MM.1S (cell line): ENCODE data around the gene MVP.
A peak's percentile ranks its signal among the peaks of the same experiment; 100 is the strongest.
"Not testable (repeated sequence)": the region's sequence is repeated elsewhere in the genome, so short reads cannot be mapped to it uniquely, and the experiment has no call there.

Experiments used
- DNase-seq: peaks from one replicate; pipeline ENCODE4 v3.0.0-alpha.2; 2015
- H2AFZ ChIP-seq: fragments of 300-600 bp; sonication (generic); 2 replicates; pipeline ENCODE4 v1.6.0; 2016; ENCODE audit warnings: antibody characterized with exemption, low read length
- H3F3A ChIP-seq: fragments of 300-600 bp; sonication (generic); 2 replicates; pipeline ENCODE4 v1.6.1; 2016; ENCODE audit warnings: mild to moderate bottlenecking, antibody characterized with exemption, low read length, moderate library complexity, mixed read lengths; ENCODE audit not compliant: insufficient read depth
- H3K27ac ChIP-seq: fragments of 300-600 bp; sonication (generic); 2 replicates; pipeline ENCODE4 v1.5.1; 2016; ENCODE audit warnings: mild to moderate bottlenecking, low read length
- H3K27me3 ChIP-seq: fragments of 300-600 bp; sonication (generic); replicated peaks from 2 replicates; pipeline ENCODE4 v1.6.0; 2016; ENCODE audit warnings: low read length; ENCODE audit not compliant: insufficient read depth
- H3K36me3 ChIP-seq: fragments of 300-600 bp; sonication (generic); replicated peaks from 2 replicates; pipeline ENCODE4 v1.6.1; 2016; ENCODE audit warnings: mild to moderate bottlenecking, low read length, mixed read lengths; ENCODE audit not compliant: insufficient read depth
- H3K4me1 ChIP-seq: fragments of 300-600 bp; sonication (generic); 2 replicates; pipeline ENCODE4 v1.6.1; 2016; ENCODE audit warnings: low read length, mixed read lengths
- H3K4me2 ChIP-seq: fragments of 300-600 bp; sonication (generic); 2 replicates; pipeline ENCODE4 v1.6.0; 2016; ENCODE audit warnings: low read depth, low read length
- H3K4me3 ChIP-seq: fragments of 300-600 bp; sonication (generic); 2 replicates; pipeline ENCODE4 v1.5.1; 2016; ENCODE audit warnings: low read length, mixed read lengths
- H3K79me2 ChIP-seq: fragments of 300-600 bp; sonication (generic); 2 replicates; pipeline ENCODE4 v1.6.1; 2016; ENCODE audit warnings: mixed run types, low read length, mixed read lengths
- H3K9ac ChIP-seq: fragments of 300-600 bp; sonication (generic); 2 replicates; pipeline ENCODE4 v1.6.1; 2016; ENCODE audit warnings: low read length, mixed read lengths
- H3K9me2 ChIP-seq: fragments of 300-600 bp; sonication (generic); replicated peaks from 2 replicates; pipeline ENCODE4 v1.6.1; 2016; ENCODE audit warnings: mild to moderate bottlenecking, low read length, mixed read lengths; ENCODE audit not compliant: insufficient read depth
- H3K9me3 ChIP-seq: fragments of 300-600 bp; sonication (generic); replicated peaks from 2 replicates; pipeline ENCODE4 v1.6.1; 2016; ENCODE audit warnings: mild to moderate bottlenecking, low read length, mixed read lengths; ENCODE audit not compliant: insufficient read depth
- H4K20me1 ChIP-seq: fragments of 300-600 bp; sonication (generic); 2 replicates; pipeline ENCODE4 v1.6.1; 2016; ENCODE audit warnings: mild to moderate bottlenecking, low read length, moderate library complexity, mixed read lengths; ENCODE audit not compliant: insufficient read depth
- CTCF ChIP-seq: fragments of 300-600 bp; sonication (generic); IDR thresholded peaks from 2 replicates; pipeline ENCODE4 v1.5.1; 2016; ENCODE audit warnings: antibody characterized with exemption, low read length, mixed read lengths
- EZH2 ChIP-seq: fragments of 300-600 bp; sonication (generic); optimal IDR thresholded peaks from 2 replicates; pipeline ENCODE3; 2017; ENCODE audit warnings: low read depth, mild to moderate bottlenecking, antibody characterized with exemption, low read length, mixed read lengths
- EZH2phosphoT487 ChIP-seq: fragments of 300-600 bp; sonication (generic); IDR thresholded peaks from 2 replicates; pipeline ENCODE4 v1.6.1; 2018; ENCODE audit warnings: antibody characterized with exemption, low read length

MVP gene

GRCh38 chr16:29784901-29785500 is 35.3 kb upstream of the MVP start:
- Histone ChIP-seq H3K36me3 (no peaks in the 10 kb centered on the region), H3K9me3 (no peaks in the 10 kb centered on the region), H3K4me1 (peaks cover 4% of the 10 kb centered on the region; the same call in 1 of the 2 replicates), H4K20me1 (no peaks in the 10 kb centered on the region), H3K9ac (no peak overlapping the region), H3F3A (peaks cover 5% of the 10 kb centered on the region), H3K9me2 (no peaks in the 10 kb centered on the region), H2AFZ (peak overlapping the region; percentile 57), H3K27me3 (no peaks in the 10 kb centered on the region), H3K79me2 (0 out of 2 replicates have a peak, but pooled peaks cover 2% of the 10 kb centered on the region), H3K4me3 (0 out of 2 replicates have a peak overlapping the region, but pooled peaks have one; percentile 7), H3K27ac (no peak overlapping the region), H3K4me2 (peak overlapping the region; percentile 24; the same call in 1 of the 2 replicates)
- DNase-seq, result peak; percentile 27
- TF ChIP-seq EZH2phosphoT487 (no peak), EZH2 (no peak), CTCF (peak; percentile 60)

- not testable (repeated sequence) for H3F3A ChIP-seq, H3K9me2 ChIP-seq, H3K9ac ChIP-seq, H2AFZ ChIP-seq, H3K27ac ChIP-seq, H3K27me3 ChIP-seq, H3K4me3 ChIP-seq, H4K20me1 ChIP-seq, H3K36me3 ChIP-seq, DNase-seq, H3K9me3 ChIP-seq, H3K4me2 ChIP-seq
- Histone ChIP-seq H3K4me1 (peaks cover 12% of the 10 kb centered on the region), H3K79me2 (peaks cover 19% of the 10 kb centered on the region)
These were observed 33.1 kb upstream of the MVP start for GRCh38 chr16:29787155-29787554.

GRCh38 chr16:29789775-29790182 is 30.5 kb upstream of the MVP start:
- Histone ChIP-seq H3K9ac (peak overlapping the region; percentile 88), H3K27me3 (no peaks in the 10 kb centered on the region), H3K9me3 (no peaks in the 10 kb centered on the region), H4K20me1 (no peaks in the 10 kb centered on the region), H3K27ac (peak overlapping the region; percentile 74; the same call in 1 of the 2 replicates), H3K4me1 (peaks cover 19% of the 10 kb centered on the region), H3K9me2 (no peaks in the 10 kb centered on the region), H3K4me2 (peak overlapping the region; percentile 98), H3F3A (peaks cover 5% of the 10 kb centered on the region), H2AFZ (peak overlapping the region; percentile 98), H3K79me2 (peaks cover 45% of the 10 kb centered on the region), H3K4me3 (peak overlapping the region; percentile 82), H3K36me3 (0 out of 2 replicates have a peak, but pooled peaks cover 3% of the 10 kb centered on the region)
- TF ChIP-seq CTCF (no peak), EZH2phosphoT487 (no peak), EZH2 (no peak)
- no peak for DNase-seq
